ENCODE results near the gene MYADML2. TPM values are rescaled to one million over a fixed set of nuclear protein-coding genes. Genes with fewer than 3 reads are reported as not detected.

MYADML2 gene
- total RNA-seq, 2 experiments from 2014 or later, result not detected

GRCh38 chr17:81976332-81977210 is 29.5 kb upstream of the MYADML2 start:
- peak; percentile 25 for ATAC-seq (ENCODE audit: poor library complexity)
- Mint-ChIP-seq H3K27ac (peak overlapping the region; percentile 95), H3K9me3 (no peaks in the 10 kb centered on the region), H3K4me1 (ENCODE audit: low read depth) (peaks cover 39% of the 10 kb centered on the region), H3K27me3 (no peaks in the 10 kb centered on the region), H3K36me3 (ENCODE audit: low read depth) (peaks cover 21% of the 10 kb centered on the region), H3K4me3 (peak overlapping the region; percentile 99)
- Histone ChIP-seq H3K9me3 (ENCODE audit: control insufficient read depth in 1 of 2, insufficient read depth in 1 of 2, low read length in 2 of 2) (peaks cover 0 to 10% of the 10 kb centered on the region in 2 experiments), H3K27ac (ENCODE audit: low read depth in 1 of 2, low read length in 2 of 2) (peak overlapping the region; percentile 18 to 75), H3K36me3 (ENCODE audit: insufficient read depth, low read length) (peaks cover 16% of the 10 kb centered on the region), H3K27me3 (ENCODE audit: control insufficient read depth in 1 of 2, insufficient read depth in 2 of 2, low read length in 2 of 2) (no peaks in the 10 kb centered on the region), H3K4me3 (ENCODE audit: low read length) (peak overlapping the region; percentile 68), H3K4me1 (ENCODE audit: insufficient read depth, low read length) (peaks cover 50% of the 10 kb centered on the region)
- peak in 5 of 14 experiments; percentile 5 to 68 (median 32) for DNase-seq
- POLR2A ChIA-PET, result interaction anchor here (0.7 to 3.5 kb wide), 9 partner anchors 9 to 543 kb away, joined by 3 to 26 read pairs (median 4); partner anchors contain the start of genes CENPX, FOXK2, LRRC45 and MAFG
- CTCF ChIA-PET, result interaction anchor here (1.7 to 2.7 kb wide), 2 partner anchors 9 to 17 kb away, joined by 4 to 21 read pairs; no protein-coding TSS in a partner anchor
- TF ChIP-seq CTCF (IDR thresholded peaks at IDR 0.05), result no peak
- intact Hi-C loops (cut with DNase I, micrococcal nuclease), result loop anchor here in 1 of 2 experiments (1.0 to 2.0 kb wide), 3 partner anchors 8 to 46 kb away; partner anchors contain the start of genes CENPX and NOTUM

- no peak overlapping the region for H3K27ac Mint-ChIP-seq
- H3K27me3 Mint-ChIP-seq, result no peaks in the 10 kb centered on the region
- H3K36me3 Mint-ChIP-seq (ENCODE audit: low read depth), result peaks cover 5% of the 10 kb centered on the region
- H3K4me1 Mint-ChIP-seq (ENCODE audit: low read depth), result peaks cover 22% of the 10 kb centered on the region
- Histone ChIP-seq H3K4me3 (ENCODE audit: low read length) (no peak overlapping the region), H3K27me3 (ENCODE audit: control insufficient read depth in 1 of 2, insufficient read depth in 2 of 2, low read length in 2 of 2) (no peaks in the 10 kb centered on the region), H3K27ac (ENCODE audit: low read depth in 1 of 2, low read length in 2 of 2) (no peak overlapping the region), H3K4me1 (ENCODE audit: insufficient read depth, low read length) (peaks cover 32% of the 10 kb centered on the region), H3K9me3 (ENCODE audit: control insufficient read depth in 1 of 2, insufficient read depth in 1 of 2, low read length in 2 of 2) (peaks cover 0 to 10% of the 10 kb centered on the region in 2 experiments), H3K36me3 (ENCODE audit: insufficient read depth, low read length) (no peaks in the 10 kb centered on the region)
- no peaks in the 10 kb centered on the region for H3K9me3 Mint-ChIP-seq
- intact Hi-C loops (cut with DNase I, micrococcal nuclease), result no loop called here
- H3K4me3 Mint-ChIP-seq, result no peak overlapping the region
- ChIA-PET CTCF (interaction anchor here (2.0 kb wide), 1 partner anchor 14 kb away, joined by 8 read pairs; no protein-coding TSS in a partner anchor), POLR2A (no interaction called here)
- TF ChIP-seq CTCF (IDR thresholded peaks at IDR 0.05), result no peak
- DNase-seq (no peak), ATAC-seq (ENCODE audit: poor library complexity) (no peak)
Observed at GRCh38 chr17:81973432-81973831, 26.4 kb upstream of the MYADML2 start.

GRCh38 chr17:81968850-81969812 is 22.1 kb upstream of the MYADML2 start:
- Histone ChIP-seq H3K27ac (ENCODE audit: low read depth in 1 of 2, low read length in 2 of 2) (no peak overlapping the region), H3K4me3 (ENCODE audit: low read length) (no peak overlapping the region), H3K36me3 (ENCODE audit: insufficient read depth, low read length) (no peaks in the 10 kb centered on the region), H3K27me3 (ENCODE audit: control insufficient read depth in 1 of 2, insufficient read depth in 2 of 2, low read length in 2 of 2) (no peaks in the 10 kb centered on the region), H3K9me3 (ENCODE audit: control insufficient read depth in 1 of 2, insufficient read depth in 1 of 2, low read length in 2 of 2) (peaks cover 0 to 9% of the 10 kb centered on the region in 2 experiments), H3K4me1 (ENCODE audit: insufficient read depth, low read length) (peaks cover 32% of the 10 kb centered on the region)
- peak overlapping the region; percentile 87 for H3K27ac Mint-ChIP-seq
- ChIA-PET POLR2A (interaction anchor here (1.9 to 3.1 kb wide), 3 partner anchors 8 to 53 kb away, joined by 6 to 26 read pairs (median 15); partner anchors contain the start of genes ASPSCR1, CENPX and LRRC45), CTCF (interaction anchor here (0.9 to 2.2 kb wide), 3 partner anchors 10 to 69 kb away, joined by 5 to 16 read pairs (median 8); partner anchors contain the start of gene DCXR)
- peaks cover 1% of the 10 kb centered on the region for H3K27me3 Mint-ChIP-seq
- TF ChIP-seq CTCF (IDR thresholded peaks at IDR 0.05), result no peak
- peaks cover 15% of the 10 kb centered on the region for H3K4me1 Mint-ChIP-seq (ENCODE audit: low read depth)
- intact Hi-C loops (cut with DNase I, micrococcal nuclease), result loop anchor here in 1 of 2 experiments (1.0 to 10.0 kb wide), 2 partner anchors 8 to 156 kb away; partner anchors contain the start of gene ASPSCR1
- no peak overlapping the region for H3K4me3 Mint-ChIP-seq
- ATAC-seq (ENCODE audit: poor library complexity), result no peak
- no peaks in the 10 kb centered on the region for H3K9me3 Mint-ChIP-seq
- DNase-seq, result no peak
- no peaks in the 10 kb centered on the region for H3K36me3 Mint-ChIP-seq (ENCODE audit: low read depth)

All from CD4-positive, alpha-beta T cell (primary cell).